Activated T-helper 1 cell treated with Interleukin-2 at 50 U/mL for 16 hours (primary cell): Measurements from ENCODE around the gene PTGIR.

Source experiments
- DNase-seq: peaks from one replicate; pipeline ENCODE4 v3.0.0-alpha.2; 2020; ENCODE audit warnings: low read depth

Gene PTGIR

DNA sequence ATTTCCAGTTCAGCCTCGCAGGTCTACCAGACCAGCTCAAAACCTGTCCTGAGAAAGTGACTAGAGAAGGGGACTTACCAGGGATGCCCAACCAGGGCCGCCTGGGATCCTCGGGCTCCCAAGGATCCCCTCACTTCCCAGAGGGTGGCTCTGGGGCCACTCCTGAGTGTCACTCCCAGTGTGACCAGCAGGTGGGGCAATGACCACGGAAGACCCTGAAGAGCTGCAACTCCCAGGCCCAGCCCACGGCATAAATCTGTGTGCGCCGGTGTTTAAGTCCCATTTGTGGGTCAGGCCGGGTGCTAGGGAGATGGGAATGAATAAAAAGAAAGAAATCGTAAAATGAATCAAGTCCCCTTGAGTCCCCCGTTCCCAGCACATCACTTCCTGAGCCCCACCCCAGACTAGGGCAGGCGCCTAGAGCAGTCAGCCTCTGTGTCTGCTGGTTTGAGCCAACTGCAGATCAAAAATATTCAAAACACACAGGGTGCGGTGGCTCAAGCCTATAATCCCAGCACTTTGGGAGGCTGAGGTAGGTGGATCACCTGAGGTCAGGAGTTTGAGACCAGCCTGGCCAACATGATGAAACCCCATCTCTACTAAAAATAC, 10.7 kb downstream of the PTGIR start:
- DNase-seq: peak; percentile 66

GRCh38 chr19:46613525-46613924, 11.4 kb downstream of the PTGIR start:
- no peak for DNase-seq

DNA sequence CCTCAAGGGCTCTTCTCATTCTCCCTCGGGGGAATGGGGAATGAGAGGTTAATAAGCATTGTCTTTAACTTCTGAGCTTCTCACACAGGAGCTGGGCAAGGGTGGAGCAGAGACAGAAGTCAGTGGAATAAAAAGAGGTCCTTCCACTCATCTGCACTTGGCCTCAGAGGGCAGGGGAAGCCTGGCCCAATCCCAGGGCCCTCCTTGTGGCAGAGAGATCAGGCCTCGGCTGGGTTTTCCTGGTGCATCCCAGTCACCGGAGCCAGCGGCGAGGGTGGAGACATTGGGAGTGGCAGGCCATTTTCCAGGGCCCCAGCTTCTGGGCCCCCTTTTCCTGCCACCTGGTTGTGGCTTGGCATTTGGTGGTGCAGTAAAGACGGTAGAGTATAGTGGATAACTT, 13.1 kb downstream of the PTGIR start:
- DNase-seq: no peak

- no peak for DNase-seq
Observed at GRCh38 chr19:46610851-46611770, 13.8 kb downstream of the PTGIR start.

GRCh38 chr19:46610413-46610775, 14.5 kb downstream of the PTGIR start:
- no peak for DNase-seq

- DNase-seq: no peak
Observed at GRCh38 chr19:46609511-46610412, 15.1 kb downstream of the PTGIR start.

GRCh38 chr19:46608581-46609345, 16.1 kb downstream of the PTGIR start:
- DNase-seq: no peak

GRCh38 chr19:46608178-46608577, 16.7 kb downstream of the PTGIR start:
- DNase-seq: no peak

DNA sequence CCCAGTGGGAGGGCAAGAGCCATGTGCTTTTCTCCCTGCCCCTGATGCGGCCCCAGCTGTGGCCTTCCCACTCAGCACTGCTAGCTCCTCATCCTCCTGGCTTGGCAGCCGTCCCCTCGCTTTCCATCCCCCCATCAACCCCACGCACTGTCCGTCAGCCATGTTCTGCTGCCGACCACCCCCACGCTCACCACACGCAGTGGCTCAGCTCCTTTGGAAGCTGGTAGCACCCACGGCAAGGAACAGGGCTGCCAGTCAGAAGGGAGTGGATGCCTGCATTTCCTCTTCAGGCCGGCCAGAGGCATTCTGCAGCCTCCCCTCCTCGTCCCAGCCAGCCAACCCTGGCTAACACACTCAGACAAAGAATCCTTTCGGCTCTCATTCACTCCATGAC, 17.4 kb downstream of the PTGIR start:
- no peak for DNase-seq

- no peak for DNase-seq
Observed at GRCh38 chr19:46606681-46607447, 18.0 kb downstream of the PTGIR start.

- DNase-seq: no peak
Observed at GRCh38 chr19:46606019-46606418, 18.9 kb downstream of the PTGIR start.

DNA sequence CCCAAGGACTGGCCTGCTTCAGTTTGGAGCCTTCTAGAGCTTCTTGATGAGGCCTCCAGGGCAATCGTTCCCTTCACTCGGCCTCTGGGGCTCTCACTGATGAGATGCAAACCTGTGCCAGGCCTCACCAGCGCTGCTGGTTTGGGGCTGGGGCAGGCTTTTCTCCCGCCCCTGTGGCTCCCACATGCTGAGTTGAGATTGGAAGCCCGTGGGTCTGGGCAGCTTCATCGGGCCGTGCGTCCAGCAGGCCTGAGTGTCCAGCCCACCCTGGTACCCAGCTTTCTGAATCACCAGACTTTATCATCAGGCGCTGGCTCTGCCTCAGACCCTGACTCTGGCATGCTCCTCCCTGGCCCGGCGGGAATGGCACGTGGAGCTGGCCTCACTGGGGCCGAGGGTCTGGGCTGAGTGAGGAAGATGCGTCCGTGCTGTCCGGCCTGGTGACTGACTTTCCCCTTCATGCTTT, 19.5 kb downstream of the PTGIR start:
- no peak for DNase-seq

DNA sequence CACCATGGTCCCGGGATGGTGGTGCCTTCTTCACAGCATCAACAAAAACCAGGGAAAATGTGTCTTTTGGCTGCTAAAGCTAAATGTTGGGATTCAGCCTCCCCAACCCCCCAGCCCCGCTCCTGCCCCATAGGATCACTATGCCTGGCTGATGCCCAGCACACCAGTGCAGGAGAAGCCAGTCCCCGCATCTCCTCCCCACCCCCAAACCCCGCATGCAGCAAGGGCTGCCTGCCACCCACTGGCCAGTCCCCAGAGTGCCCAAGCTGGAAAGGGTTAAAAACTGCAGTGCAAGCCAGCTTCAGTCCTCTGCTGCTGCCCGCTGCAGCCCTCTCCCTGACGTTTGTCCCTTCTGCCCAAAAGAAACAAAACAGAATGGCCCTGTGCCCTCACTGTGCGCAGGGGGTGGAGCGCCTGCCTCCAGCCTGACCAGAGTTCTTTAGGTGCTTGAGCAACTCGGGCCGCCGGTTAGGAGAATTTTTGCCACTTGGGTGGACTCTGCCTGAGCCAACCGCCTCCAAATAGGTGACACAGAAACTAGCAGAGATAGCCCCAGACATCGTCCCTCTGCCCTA, 20.0 kb downstream of the PTGIR start:
- DNase-seq: no peak

DNA sequence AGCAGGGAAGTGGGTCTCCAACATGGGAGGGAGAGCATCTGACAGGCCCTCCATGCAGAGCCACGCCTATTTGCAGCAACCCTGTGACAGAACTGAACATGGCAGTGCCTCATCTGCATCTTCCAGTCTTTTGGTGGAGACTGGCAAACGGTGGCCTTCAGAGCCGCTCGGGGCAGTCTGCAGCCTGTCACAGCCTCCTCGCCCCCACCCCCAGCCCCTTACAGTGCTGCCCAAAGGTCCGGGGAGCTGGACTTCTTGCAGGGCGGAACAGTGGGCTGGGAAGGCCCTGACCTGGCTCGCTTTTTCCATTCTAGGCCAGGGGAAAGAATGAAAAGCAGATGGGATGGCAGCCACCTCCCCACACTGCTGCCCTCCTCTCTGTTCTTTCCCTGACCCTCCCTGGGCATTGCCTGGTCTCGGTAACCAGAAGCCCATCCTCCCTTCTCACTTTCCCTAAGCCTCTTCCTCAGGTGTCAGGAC, 21.1 kb downstream of the PTGIR start:
- DNase-seq: no peak

DNA sequence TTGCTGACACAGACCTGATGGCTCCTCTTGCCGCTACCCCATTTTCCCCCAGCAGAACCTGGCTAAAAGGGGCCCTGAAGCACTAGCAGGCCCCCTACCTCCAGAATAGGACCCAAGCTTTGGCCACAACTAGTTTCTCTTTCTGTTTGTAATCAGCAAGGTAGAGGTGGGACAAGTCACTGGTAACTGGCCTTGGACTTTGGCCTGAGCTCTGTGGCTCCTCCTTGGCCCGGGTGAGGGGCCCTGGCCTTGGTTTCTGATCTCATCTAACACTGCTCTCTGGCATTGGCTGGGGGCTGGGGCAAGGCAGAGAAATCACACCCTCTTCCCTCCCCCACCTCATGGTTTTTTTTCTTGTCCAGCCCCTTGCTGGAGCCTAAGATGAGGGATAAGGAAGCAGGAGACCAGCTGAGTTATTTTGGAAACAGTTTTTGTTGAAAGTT, 21.7 kb downstream of the PTGIR start:
- DNase-seq: no peak

- no peak for DNase-seq
Observed at GRCh38 chr19:46602392-46603194, 22.3 kb downstream of the PTGIR start.

DNA sequence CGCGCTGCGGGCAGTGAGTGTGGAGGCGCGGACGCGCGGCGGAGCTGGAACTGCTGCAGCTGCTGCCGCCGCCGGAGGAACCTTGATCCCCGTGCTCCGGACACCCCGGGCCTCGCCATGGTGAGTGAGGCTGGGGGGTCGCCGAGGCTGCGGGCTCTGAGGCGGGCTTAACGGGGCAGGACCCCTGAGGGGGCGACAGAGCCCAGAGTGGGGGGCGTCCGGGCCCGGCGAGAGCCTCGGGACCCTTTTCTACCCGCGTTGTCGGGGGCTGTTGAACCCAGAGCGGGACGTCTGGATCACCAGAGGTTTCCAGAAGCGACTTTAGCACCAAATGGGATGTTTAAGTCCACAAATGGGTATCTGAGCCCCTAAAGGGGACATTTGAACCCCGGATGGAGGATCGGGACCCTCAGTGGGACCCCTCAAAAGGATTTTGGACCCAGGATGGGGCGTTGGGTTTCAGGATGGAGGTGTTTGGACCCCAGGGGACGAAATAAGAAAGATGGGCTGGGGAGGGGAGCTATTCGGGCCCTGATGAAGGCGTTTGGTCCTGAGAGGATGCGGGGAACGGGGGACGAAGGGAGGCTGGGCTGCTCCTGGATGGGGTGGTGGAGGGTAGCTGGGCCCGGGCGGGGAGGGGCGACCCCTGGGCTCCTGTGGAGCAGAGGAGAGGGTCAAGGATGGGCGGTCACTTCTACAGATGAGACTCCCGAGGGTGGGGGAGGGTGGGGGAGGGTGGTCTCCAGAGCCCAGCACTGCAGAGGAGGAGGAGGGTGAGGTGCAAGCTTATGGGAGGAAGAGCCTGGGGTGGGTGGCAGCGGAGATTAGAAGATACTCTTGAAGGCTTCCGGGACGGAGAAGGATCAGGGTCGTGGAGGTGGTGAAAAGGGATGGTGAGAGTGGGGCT, 23.3 kb downstream of the PTGIR start, which contains the start of gene CALM3:
Gene CALM3 (plus strand): TSS at position 13 of the 907 bp plus-strand sequence. CDS start 105 bp downstream, at position 118.
- DNase-seq: no peak
